NCI-H2227 treated with DMSO at 0.1 percent for 48 hours (cell line): ENCODE results near the gene ADA.
"Not testable (repeated sequence)": the region's sequence is repeated elsewhere in the genome, so short reads cannot be mapped to it uniquely, and the experiment has no call there.

Experiments
- DNase-seq: peaks from one replicate; lab custom pipeline; 2025; lab: John Stamatoyannopoulos, UW

Gene ADA

GRCh38 chr20:44651684-44652423 lies at the start of gene ADA:
ADA (minus strand) TSS chr20:44651699; CDS start chr20:44651607, 92 bp downstream.
- peak; percentile 48 for DNase-seq

- no peak for DNase-seq
Measured at GRCh38 chr20:44700306-44700705, 48.8 kb upstream of the ADA start.

GRCh38 chr20:44698351-44698750 lies 46.9 kb upstream of the ADA start:
- DNase-seq = no peak

- DNase-seq = not testable (repeated sequence)
Measured at GRCh38 chr20:44697041-44697440, 45.5 kb upstream of the ADA start.

- no peak for DNase-seq
Measured at GRCh38 chr20:44696315-44696714, 44.8 kb upstream of the ADA start.

GRCh38 chr20:44695674-44696300 lies 44.3 kb upstream of the ADA start:
- no peak for DNase-seq

- DNase-seq = no peak
Measured at GRCh38 chr20:44695295-44695673, 43.8 kb upstream of the ADA start.

- DNase-seq = no peak
Measured at GRCh38 chr20:44694159-44694558, 42.7 kb upstream of the ADA start.

- no peak for DNase-seq
Measured at GRCh38 chr20:44693627-44694026, 42.1 kb upstream of the ADA start.

GRCh38 chr20:44692932-44693480 lies 41.5 kb upstream of the ADA start:
- DNase-seq = no peak

GRCh38 chr20:44691424-44692423 lies 40.2 kb upstream of the ADA start:
- no peak for DNase-seq

GRCh38 chr20:44690781-44691423 lies 39.4 kb upstream of the ADA start:
- DNase-seq = no peak

- no peak for DNase-seq
Measured at GRCh38 chr20:44689809-44690208, 38.3 kb upstream of the ADA start.

GRCh38 chr20:44688053-44688625 lies 36.6 kb upstream of the ADA start:
- DNase-seq = no peak

- no peak for DNase-seq
Measured at GRCh38 chr20:44686934-44687333, 35.4 kb upstream of the ADA start.

GRCh38 chr20:44684047-44684967 lies 32.8 kb upstream of the ADA start:
- DNase-seq = no peak

GRCh38 chr20:44683263-44684046 lies 32.0 kb upstream of the ADA start:
- no peak for DNase-seq

- DNase-seq = no peak
Measured at GRCh38 chr20:44681796-44682566, 30.5 kb upstream of the ADA start.
